ENCODE data around the gene PIK3R2. TPM values are rescaled to one million over a fixed set of nuclear protein-coding genes. Genes with fewer than 3 reads are reported as not detected.

Gene PIK3R2
- total and polyA plus RNA-seq, 2 of the 13 experiments (the other 11 are each of a cell fraction or from before 2014, with no cell fraction given): 18.6 to 25.3 TPM

GRCh38 chr19:18152442-18152816 is 534 bp upstream of the PIK3R2 start (continued):
- TF ChIP-seq ZBTB4 (CRISPR knock-in tag; IDR thresholded peaks at IDR 0.05; ENCODE audit: borderline replicate concordance): no peak
- TF ChIP-seq RELA (CRISPR knock-in tag; IDR thresholded peaks at IDR 0.05): no peak
- TF ChIP-seq SRF (IDR thresholded peaks at IDR 0.05; ENCODE audit: low read depth, low read length): no peak
- peak; percentile 31; the same call in 1 of the 2 replicates for TF ChIP-seq STAG1 (CRISPR knock-in tag; IDR thresholded peaks at IDR 0.05)
- TF ChIP-seq ZNF644 (CRISPR knock-in tag; IDR thresholded peaks at IDR 0.05; ENCODE audit: low read depth): no peak
- TF ChIP-seq E2F2 (CRISPR knock-in tag; IDR thresholded peaks at IDR 0.05; ENCODE audit: borderline replicate concordance): no peak
- TF ChIP-seq RFX3 (CRISPR knock-in tag; IDR thresholded peaks at IDR 0.05): peak; percentile 92
- TF ChIP-seq ZBTB14 (CRISPR knock-in tag; IDR thresholded peaks at IDR 0.05): no peak
- TF ChIP-seq SNAPC2 (CRISPR knock-in tag; IDR thresholded peaks at IDR 0.05): peak; percentile 52; the same call in 1 of the 2 replicates
- no peak for TF ChIP-seq MEF2D (CRISPR knock-in tag; IDR thresholded peaks at IDR 0.05)
- no peak for TF ChIP-seq ZNF3 (CRISPR knock-in tag; IDR thresholded peaks at IDR 0.05)
- no peak for TF ChIP-seq ZNF20 (CRISPR knock-in tag; IDR thresholded peaks at IDR 0.05)
- TF ChIP-seq E2F1 (CRISPR knock-in tag; IDR thresholded peaks at IDR 0.05): no peak
- 0 out of 2 replicates have a peak, but pooled peaks have one; percentile 21 for TF ChIP-seq POGK (CRISPR knock-in tag; conservative IDR thresholded peaks at IDR 0.05)
- no peak; the same call in 1 of the 2 replicates for TF ChIP-seq HDAC1 (CRISPR knock-in tag; IDR thresholded peaks at IDR 0.05)
- no peak for TF ChIP-seq CSRNP2 (CRISPR knock-in tag; conservative IDR thresholded peaks at IDR 0.05; ENCODE audit: low read depth)
- TF ChIP-seq ZNF335 (CRISPR knock-in tag; IDR thresholded peaks at IDR 0.05): peak; percentile 24; the same call in 1 of the 2 replicates
- TF ChIP-seq PAX8 (CRISPR knock-in tag; IDR thresholded peaks at IDR 0.05; ENCODE audit: borderline replicate concordance): no peak
- TF ChIP-seq HNF4G (IDR thresholded peaks at IDR 0.05; ENCODE audit: borderline replicate concordance, low read depth, low read length): peak; percentile 74; the same call in 1 of the 2 replicates
- TF ChIP-seq HNF4G (CRISPR knock-in tag; IDR thresholded peaks at IDR 0.05; ENCODE audit: borderline replicate concordance, low read depth): no peak
